IPS-18c (cell line): ENCODE results near the gene PPHLN1.

Source experiments
- H3K4me3 ChIP-seq: 2 replicates; pipeline ENCODE4 v1.7.0; 2013; ENCODE audit warnings: low read depth, mild to moderate bottlenecking, low read length, moderate library complexity; ENCODE audit not compliant: insufficient read depth
- H3K9me3 ChIP-seq: one replicate; pipeline ENCODE4 v1.6.1; 2013; ENCODE audit warnings: mild to moderate bottlenecking, low read length, moderate library complexity; ENCODE audit not compliant: control insufficient read depth, insufficient read depth

The PPHLN1 gene

GRCh38 chr12:42482748-42483520 is 157.0 kb downstream of the PPHLN1 start:
- no peaks in the 10 kb centered on the region for H3K9me3 ChIP-seq
- peak overlapping the region; percentile 60 for H3K4me3 ChIP-seq

DNA sequence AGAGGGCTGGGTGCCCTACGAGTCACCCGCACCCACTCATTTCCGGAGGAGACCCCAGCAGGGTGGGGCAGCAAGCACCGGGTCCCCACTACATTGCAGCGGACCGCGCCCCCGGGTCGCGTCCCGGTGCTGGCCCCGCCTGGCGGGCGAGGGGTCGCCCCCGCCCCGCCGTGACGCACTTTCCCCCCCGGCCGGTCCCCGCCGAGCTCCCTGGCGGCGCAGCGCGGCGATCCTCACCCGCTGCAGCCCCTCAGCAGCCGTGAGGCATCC is 157.5 kb downstream of the PPHLN1 start:
- no peaks in the 10 kb centered on the region for H3K9me3 ChIP-seq
- peak overlapping the region; percentile 60 for H3K4me3 ChIP-seq

DNA sequence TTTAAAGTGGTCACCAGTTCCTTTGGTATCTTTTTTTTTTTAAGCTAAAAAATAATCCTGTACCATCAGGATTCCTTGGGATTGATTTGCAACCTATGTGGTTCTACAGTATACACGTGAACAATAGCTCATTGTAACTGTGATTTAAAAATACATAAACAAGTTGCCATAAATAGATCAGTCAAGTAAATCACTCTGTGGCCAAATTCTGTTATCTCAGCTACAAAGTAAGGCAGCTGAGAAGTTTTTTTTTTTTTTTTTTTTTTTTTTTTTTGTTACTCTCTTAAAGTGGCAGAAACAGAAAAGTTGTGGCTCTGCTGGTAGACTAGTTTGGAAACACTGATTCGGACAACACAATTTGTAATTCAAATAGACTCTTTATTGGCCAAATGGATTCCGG is 159.0 kb downstream of the PPHLN1 start:
- Histone ChIP-seq H3K4me3 (no peak overlapping the region), H3K9me3 (no peaks in the 10 kb centered on the region)

GRCh38 chr12:42485823-42486222 is 159.9 kb downstream of the PPHLN1 start:
- H3K9me3 ChIP-seq: no peaks in the 10 kb centered on the region
- H3K4me3 ChIP-seq: no peak overlapping the region

DNA sequence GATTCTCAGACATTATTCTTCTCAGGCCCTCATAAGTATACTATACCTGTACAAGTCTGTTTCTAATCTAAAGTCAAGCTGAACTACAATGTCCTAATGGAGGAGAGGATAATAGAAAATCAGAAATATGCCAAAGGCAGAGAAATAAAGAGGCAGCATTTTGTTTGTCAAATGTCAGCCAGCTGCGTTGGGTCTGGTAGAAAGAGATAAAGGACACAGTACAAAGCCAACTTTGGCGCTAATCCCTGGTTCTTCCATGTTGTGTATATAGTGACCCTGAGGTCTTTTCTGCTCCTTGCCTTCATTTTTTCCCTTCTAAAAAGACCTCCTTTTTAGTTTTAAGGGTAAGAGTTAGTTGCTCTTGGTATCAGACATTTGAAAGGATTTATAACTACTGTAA is 160.4 kb downstream of the PPHLN1 start:
- no peak overlapping the region for H3K4me3 ChIP-seq
- H3K9me3 ChIP-seq: no peaks in the 10 kb centered on the region

GRCh38 chr12:42490261-42490842 is 164.4 kb downstream of the PPHLN1 start:
- H3K4me3 ChIP-seq: no peak overlapping the region
- H3K9me3 ChIP-seq: no peaks in the 10 kb centered on the region
